K562 (cell line): ENCODE results near the gene SOX15. TPM values are rescaled to one million over a fixed set of nuclear protein-coding genes. Genes with fewer than 3 reads are reported as not detected.
A peak's percentile ranks its signal among the peaks of the same experiment; 100 is the strongest.

Experiments
- BRF2 ChIP-seq: IDR thresholded peaks from 3 replicates; pipeline ENCODE4 v1.6.1; 2011; ENCODE audit warnings: borderline replicate concordance, mild to moderate bottlenecking; ENCODE audit not compliant: insufficient read length, insufficient read depth
- CBX5 ChIP-seq: IDR thresholded peaks from 2 replicates; pipeline ENCODE4 v1.6.1; 2014; ENCODE audit warnings: low read depth, borderline replicate concordance
- CCAR2 ChIP-seq: fragments of 200-400 bp; formaldehyde crosslinking; IDR thresholded peaks from 2 replicates; pipeline ENCODE4 v1.6.1; 2017; ENCODE audit warnings: mild to moderate bottlenecking, low read depth, low read length
- COPS2 ChIP-seq: fragments of 450-650 bp; conservative IDR thresholded peaks from 2 replicates; pipeline ENCODE4 v1.6.1; 2016; ENCODE audit warnings: mild to moderate bottlenecking, moderate library complexity
- E4F1 ChIP-seq: fragments of 250-450 bp; sonication (Bioruptor Pico); IDR thresholded peaks from 2 replicates; pipeline ENCODE4 v1.5.0; 2021; ENCODE audit warnings: mild to moderate bottlenecking, borderline replicate concordance
- ELF2 ChIP-seq: fragments of 250-450 bp; sonication (Bioruptor Pico); IDR thresholded peaks from 2 replicates; pipeline ENCODE4 v1.5.0; 2021; ENCODE audit warnings: mild to moderate bottlenecking
- FOSL1 ChIP-seq: fragments of 200-800 bp; sonication (Bioruptor generic); conservative IDR thresholded peaks from 2 replicates; pipeline ENCODE4 v1.6.1; 2016; ENCODE audit warnings: missing genetic modification characterization, missing compliant biosample characterization
- HDGF ChIP-seq: fragments of 450-650 bp; IDR thresholded peaks from 2 replicates; pipeline ENCODE4 v1.6.1; 2016
- JUND ChIP-seq, 2 experiments: IDR thresholded peaks; 2 replicates in 1 of 2; 3 replicates in 1 of 2; pipeline ENCODE4 v1.6.1; 2011; ENCODE audit warnings: borderline replicate concordance in 2 of 2, low read depth in 2 of 2, low read length in 2 of 2, improper control_type of control experiment in 1 of 2, missing biosample characterization in 1 of 2, missing genetic modification characterization in 1 of 2, missing genetic modification reagents in 1 of 2
- LEF1 ChIP-seq: fragments of 450-650 bp; IDR thresholded peaks from 2 replicates; pipeline ENCODE4 v1.6.1; 2016; ENCODE audit warnings: mild to moderate bottlenecking
- NBN ChIP-seq: fragments of 450-650 bp; IDR thresholded peaks from 2 replicates; pipeline ENCODE4 v1.6.1; 2016; ENCODE audit warnings: low read depth, mild to moderate bottlenecking
- OTX1 ChIP-seq: fragments of 450-650 bp; formaldehyde crosslinking; IDR thresholded peaks from 2 replicates; pipeline ENCODE4 v1.4.0; 2022; ENCODE audit warnings: mild to moderate bottlenecking
- PCBP2 ChIP-seq: fragments of 200-400 bp; formaldehyde crosslinking; IDR thresholded peaks from 2 replicates; pipeline ENCODE4 v1.6.1; 2018; ENCODE audit warnings: low read length, low read depth, mild to moderate bottlenecking, moderate library complexity; ENCODE audit not compliant: poor library complexity, severe bottlenecking
- POLR2A ChIP-seq: fragments of 450-650 bp; conservative IDR thresholded peaks from 2 replicates; pipeline ENCODE4 v1.6.1; 2016
- POLR2G ChIP-seq: fragments of 200-400 bp; formaldehyde crosslinking; IDR thresholded peaks from 2 replicates; pipeline ENCODE4 v1.6.1; 2017; ENCODE audit warnings: low read depth, mild to moderate bottlenecking, antibody characterized with exemption, low read length, moderate library complexity
- SETDB1 ChIP-seq: IDR thresholded peaks from one replicate; pipeline ENCODE4 v1.6.1; 2012; ENCODE audit warnings: low read length, control low read depth, inconsistent platforms
- TCF3 ChIP-seq: sonication (generic); formaldehyde crosslinking; IDR thresholded peaks from 2 replicates; pipeline ENCODE4 v1.4.0; 2020; ENCODE audit warnings: mild to moderate bottlenecking, missing genetic modification reagents
- polyA plus RNA-seq, 8 experiments: library from polyadenylated mRNA; depleted of rRNA in 4 of 8; stranded (reverse) in 5 of 8; unstranded in 3 of 8; fragments of >200 nt; fragmentation: Nextera tagmentation in 2 of 8; fragmentation: Illumina TruSeq in 1 of 8; extraction: Ambion mirVana in 2 of 8; extraction: Trizol in 1 of 8; gene quantifications; 2 replicates each; pipeline versions ENCODE4 v1.2.1 to v1.2.3, GENCODE V29; 2011 to 2014; ENCODE audit warnings: inconsistent platforms in 1 of 8, missing spikeins in 1 of 8
- total RNA-seq, 7 experiments: library from RNA; depleted of rRNA in 6 of 7; stranded (reverse); fragments of >200 nt in 6 of 7; fragmentation: Illumina TruSeq in 2 of 7; extraction: Trizol in 2 of 7; gene quantifications; 2 replicates each; pipeline versions ENCODE4 v1.2.1 to v1.2.3, GENCODE V29; 2011 to 2021; ENCODE audit warnings: low replicate concordance in 1 of 7
- TF ChIP-seq, protein P1 (sequence below), 3 experiments: IDR thresholded peaks in 2 of 3; conservative IDR thresholded peaks in 1 of 3; 2 replicates each; pipeline ENCODE4 v1.5.1; 2011 to 2012; ENCODE audit warnings: low read length in 3 of 3, mild to moderate bottlenecking in 3 of 3, control low read depth in 2 of 3, improper control_type of control experiment in 1 of 3, inconsistent platforms in 1 of 3, low read depth in 1 of 3, mixed read lengths in 1 of 3, moderate library complexity in 1 of 3; ENCODE audit not compliant: insufficient read depth in 2 of 3
- TF ChIP-seq, protein P2 (sequence below): fragments of 450-650 bp; formaldehyde crosslinking; IDR thresholded peaks from 2 replicates; pipeline ENCODE4 v1.4.0; 2020; ENCODE audit warnings: mild to moderate bottlenecking, moderate library complexity
- TF ChIP-seq, protein P3 (sequence below): fragments of 450-650 bp; formaldehyde crosslinking; IDR thresholded peaks from 2 replicates; pipeline ENCODE4 v1.4.0; 2022; ENCODE audit warnings: missing genetic modification characterization

The SOX15 gene
- total and polyA plus RNA-seq, 9 of the 15 experiments (the other 6 are each of a cell fraction or from before 2014, with no cell fraction given) = 0.07 to 0.33 (median 0.19) TPM; not detected in 5

DNA sequence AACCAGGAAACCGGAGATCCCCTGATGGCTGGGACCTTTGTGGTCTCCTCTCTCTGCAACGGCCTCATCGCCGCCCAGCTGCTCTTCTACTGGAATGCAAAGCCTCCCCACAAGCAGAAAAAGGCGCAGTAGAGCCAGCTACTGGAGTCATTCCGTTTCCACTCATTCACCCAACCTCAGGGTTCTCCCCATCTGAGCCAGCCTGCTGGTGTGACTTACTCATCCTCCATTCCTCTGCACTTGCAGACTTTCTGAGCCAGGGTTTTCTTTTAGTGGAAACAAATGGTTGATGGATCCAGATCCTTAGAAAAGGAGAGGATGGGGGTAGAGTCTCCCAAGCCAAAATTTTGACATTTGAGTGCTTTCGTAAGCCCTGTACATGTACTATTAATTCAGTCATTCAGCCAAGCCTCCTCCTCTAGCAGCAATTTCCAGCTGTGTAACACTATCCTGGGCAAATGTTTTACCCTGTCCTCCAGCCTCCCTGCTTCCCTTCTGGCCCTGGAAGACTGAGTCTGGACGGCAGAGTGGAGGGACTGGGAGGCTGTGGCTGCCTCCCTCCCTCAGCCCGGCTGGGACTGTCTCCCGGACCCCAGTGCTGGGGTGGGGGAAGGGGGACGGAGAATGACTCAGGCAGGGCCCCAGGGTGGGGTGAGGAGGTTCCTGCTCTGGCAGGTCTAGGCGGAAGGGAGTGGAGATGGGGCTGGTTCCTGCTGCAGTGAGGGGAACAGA, 2.3 kb downstream of the SOX15 start (continued):
- TF ChIP-seq HDGF (no peak), JUND (IDR thresholded peaks at IDR 0.05; ENCODE audit: borderline replicate concordance, low read depth, low read length) (peak; percentile 81), JUND (tag; IDR thresholded peaks at IDR 0.05; ENCODE audit: borderline replicate concordance, low read depth, low read length) (no peak; the same call in 2 of the 3 replicates), COPS2 (no peak), FOSL1 (tag) (peak; percentile 61), SETDB1 (no peak), OTX1 (no peak), ELF2 (no peak), BRF2 (no peak), POLR2G (peak; percentile 8; the same call in 1 of the 2 replicates), TCF3 (CRISPR knock-in tag) (0 out of 2 replicates have a peak, but pooled peaks have one; percentile 9), CBX5 (no peak), E4F1 (CRISPR knock-in tag) (no peak), LEF1 (0 out of 2 replicates have a peak, but pooled peaks have one; percentile 39), POLR2A (peak; percentile 45), PCBP2 (no peak), NBN (no peak), CCAR2 (no peak)
- TF ChIP-seq, protein P1, sequence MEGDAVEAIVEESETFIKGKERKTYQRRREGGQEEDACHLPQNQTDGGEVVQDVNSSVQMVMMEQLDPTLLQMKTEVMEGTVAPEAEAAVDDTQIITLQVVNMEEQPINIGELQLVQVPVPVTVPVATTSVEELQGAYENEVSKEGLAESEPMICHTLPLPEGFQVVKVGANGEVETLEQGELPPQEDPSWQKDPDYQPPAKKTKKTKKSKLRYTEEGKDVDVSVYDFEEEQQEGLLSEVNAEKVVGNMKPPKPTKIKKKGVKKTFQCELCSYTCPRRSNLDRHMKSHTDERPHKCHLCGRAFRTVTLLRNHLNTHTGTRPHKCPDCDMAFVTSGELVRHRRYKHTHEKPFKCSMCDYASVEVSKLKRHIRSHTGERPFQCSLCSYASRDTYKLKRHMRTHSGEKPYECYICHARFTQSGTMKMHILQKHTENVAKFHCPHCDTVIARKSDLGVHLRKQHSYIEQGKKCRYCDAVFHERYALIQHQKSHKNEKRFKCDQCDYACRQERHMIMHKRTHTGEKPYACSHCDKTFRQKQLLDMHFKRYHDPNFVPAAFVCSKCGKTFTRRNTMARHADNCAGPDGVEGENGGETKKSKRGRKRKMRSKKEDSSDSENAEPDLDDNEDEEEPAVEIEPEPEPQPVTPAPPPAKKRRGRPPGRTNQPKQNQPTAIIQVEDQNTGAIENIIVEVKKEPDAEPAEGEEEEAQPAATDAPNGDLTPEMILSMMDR (IDR thresholded peaks at IDR 0.05 in 2 of 3, conservative IDR thresholded peaks at IDR 0.05 in 1 of 3; ENCODE audit: insufficient read depth in 2 of 3, low read depth in 1 of 3, low read length in 3 of 3) = no peak
- TF ChIP-seq, protein P2, sequence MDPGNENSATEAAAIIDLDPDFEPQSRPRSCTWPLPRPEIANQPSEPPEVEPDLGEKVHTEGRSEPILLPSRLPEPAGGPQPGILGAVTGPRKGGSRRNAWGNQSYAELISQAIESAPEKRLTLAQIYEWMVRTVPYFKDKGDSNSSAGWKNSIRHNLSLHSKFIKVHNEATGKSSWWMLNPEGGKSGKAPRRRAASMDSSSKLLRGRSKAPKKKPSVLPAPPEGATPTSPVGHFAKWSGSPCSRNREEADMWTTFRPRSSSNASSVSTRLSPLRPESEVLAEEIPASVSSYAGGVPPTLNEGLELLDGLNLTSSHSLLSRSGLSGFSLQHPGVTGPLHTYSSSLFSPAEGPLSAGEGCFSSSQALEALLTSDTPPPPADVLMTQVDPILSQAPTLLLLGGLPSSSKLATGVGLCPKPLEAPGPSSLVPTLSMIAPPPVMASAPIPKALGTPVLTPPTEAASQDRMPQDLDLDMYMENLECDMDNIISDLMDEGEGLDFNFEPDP (CRISPR knock-in tag) = no peak
- TF ChIP-seq, protein P3, sequence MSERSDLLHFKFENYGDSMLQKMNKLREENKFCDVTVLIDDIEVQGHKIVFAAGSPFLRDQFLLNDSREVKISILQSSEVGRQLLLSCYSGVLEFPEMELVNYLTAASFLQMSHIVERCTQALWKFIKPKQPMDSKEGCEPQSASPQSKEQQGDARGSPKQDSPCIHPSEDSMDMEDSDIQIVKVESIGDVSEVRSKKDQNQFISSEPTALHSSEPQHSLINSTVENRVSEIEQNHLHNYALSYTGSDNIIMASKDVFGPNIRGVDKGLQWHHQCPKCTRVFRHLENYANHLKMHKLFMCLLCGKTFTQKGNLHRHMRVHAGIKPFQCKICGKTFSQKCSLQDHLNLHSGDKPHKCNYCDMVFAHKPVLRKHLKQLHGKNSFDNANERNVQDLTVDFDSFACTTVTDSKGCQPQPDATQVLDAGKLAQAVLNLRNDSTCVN (CRISPR knock-in tag) = no peak
